H1 (cell line): ENCODE data around the gene LRRC49. TPM values are rescaled to one million over a fixed set of nuclear protein-coding genes. Genes with fewer than 3 reads are reported as not detected.

Experiments used
- CTCF ChIA-PET: fragments of 300-600 bp; sonication (Branson Sonifier 250); formaldehyde crosslinking; loops from one replicate; lab custom pipeline; 2021; ENCODE audit not compliant: partially characterized antibody; lab: Charles Lee
- POLR2A ChIA-PET: fragments of 300-600 bp; sonication (Branson Sonifier 250); formaldehyde crosslinking; loops from one replicate; lab custom pipeline; 2021; ENCODE audit warnings: inconsistent platforms; ENCODE audit not compliant: partially characterized antibody; lab: Charles Lee
- DNase-seq, 2 experiments: peaks; one replicate each; pipeline versions ENCODE4 v3.0.0 to v3.0.0-alpha.2; 2010 to 2022; ENCODE audit warnings: low spot score in 2 of 2, low read depth in 1 of 2, mixed read lengths in 1 of 2
- FAIRE-seq: peaks from 2 replicates; lab custom pipeline; 2011; peaks lifted over from hg19 to GRCh38; lab: Jason Lieb, UNC
- H2AFZ ChIP-seq: 2 replicates; pipeline ENCODE4 v1.8.1; 2012; ENCODE audit warnings: low read length, inconsistent platforms
- H2AK5ac ChIP-seq: 2 replicates; pipeline ENCODE4 v1.6.1; 2013; ENCODE audit warnings: low read depth, low read length
- H2BK120ac ChIP-seq: replicated peaks from 2 replicates; pipeline ENCODE3; 2013; ENCODE audit warnings: low read depth, low read length, inconsistent platforms
- H2BK12ac ChIP-seq: 2 replicates; pipeline ENCODE4 v1.6.1; 2013; ENCODE audit warnings: low read depth, low read length
- H2BK15ac ChIP-seq: 2 replicates; pipeline ENCODE4 v1.6.1; 2013; ENCODE audit warnings: low read length
- H2BK20ac ChIP-seq: 2 replicates; pipeline ENCODE4 v1.6.1; 2013; ENCODE audit warnings: low read length
- H2BK5ac ChIP-seq: 2 replicates; pipeline ENCODE4 v1.6.1; 2013; ENCODE audit warnings: low read depth, low read length
- H3K14ac ChIP-seq: 2 replicates; pipeline ENCODE4 v1.6.1; 2013; ENCODE audit warnings: inconsistent platforms; ENCODE audit not compliant: insufficient read length
- H3K18ac ChIP-seq: 2 replicates; pipeline ENCODE4 v1.6.1; 2013; ENCODE audit warnings: low read length; ENCODE audit errors: extremely low read depth
- H3K23ac ChIP-seq: 2 replicates; pipeline ENCODE4 v1.6.1; 2013; ENCODE audit warnings: inconsistent platforms; ENCODE audit not compliant: insufficient read length
- H3K23me2 ChIP-seq: 2 replicates; pipeline ENCODE4 v1.6.1; 2013; ENCODE audit warnings: low read depth, low read length
- H3K27ac ChIP-seq: 2 replicates; pipeline ENCODE4 v1.6.1; 2011; ENCODE audit warnings: low read depth, low read length, inconsistent platforms
- H3K27me3 ChIP-seq, 4 experiments: replicated peaks in 1 of 4; 1 replicate in 1 of 4; 2 replicates in 3 of 4; pipeline versions ENCODE4 v1.6.1 to v1.8.1; 2011 to 2013; ENCODE audit warnings: low read length in 3 of 4, mild to moderate bottlenecking in 3 of 4, inconsistent platforms in 2 of 4, mixed read lengths in 2 of 4, moderate library complexity in 1 of 4; ENCODE audit not compliant: control insufficient read depth in 3 of 4, insufficient read depth in 3 of 4; ENCODE audit errors: extremely low read depth in 1 of 4
- H3K36me3 ChIP-seq, 4 experiments: 2 replicates each; pipeline versions ENCODE4 v1.6.1 to v1.8.1; 2011 to 2013; ENCODE audit warnings: mild to moderate bottlenecking in 4 of 4, low read length in 3 of 4, moderate library complexity in 2 of 4, control low read depth in 1 of 4, inconsistent platforms in 1 of 4; ENCODE audit not compliant: insufficient read depth in 4 of 4, control insufficient read depth in 2 of 4
- H3K4ac ChIP-seq: replicated peaks from 2 replicates; pipeline ENCODE3; 2013; ENCODE audit warnings: low read length, low read depth, mixed read lengths, inconsistent platforms; ENCODE audit not compliant: insufficient read length
- H3K4me1 ChIP-seq, 4 experiments: replicated peaks in 1 of 4; 1 replicate in 1 of 4; 2 replicates in 3 of 4; pipeline versions ENCODE4 v1.6.1 to v1.8.1; 2011 to 2013; ENCODE audit warnings: low read length in 3 of 4, inconsistent platforms in 2 of 4, mixed read lengths in 1 of 4; ENCODE audit not compliant: insufficient read depth in 4 of 4, control insufficient read depth in 3 of 4
- H3K4me2 ChIP-seq, 2 experiments: 2 replicates each; pipeline versions ENCODE4 v1.6.1 to v1.8.1; 2011 to 2013; ENCODE audit warnings: low read depth in 2 of 2, low read length in 2 of 2, control low read depth in 1 of 2, inconsistent platforms in 1 of 2, mild to moderate bottlenecking in 1 of 2; ENCODE audit not compliant: insufficient read depth in 1 of 2
- H3K4me3 ChIP-seq, 4 experiments: fragments of 200-600, 300-600 bp in 1 of 4; sonication (generic), shearing (Covaris generic), sonication (Bioruptor Twin) in 1 of 4; 2 replicates each; pipeline versions ENCODE4 v1.5.1 to v1.8.1; 2011 to 2016; ENCODE audit warnings: low read length in 4 of 4, low read depth in 3 of 4, control low read depth in 2 of 4, inconsistent platforms in 2 of 4, mild to moderate bottlenecking in 2 of 4, mixed read lengths in 1 of 4, moderate library complexity in 1 of 4; ENCODE audit not compliant: insufficient read depth in 2 of 4; ENCODE audit errors: extremely low read depth in 1 of 4
- H3K56ac ChIP-seq: replicated peaks from 2 replicates; pipeline ENCODE3; 2013; ENCODE audit warnings: low read depth, mild to moderate bottlenecking, mixed read lengths, low read length, inconsistent platforms; ENCODE audit not compliant: insufficient read length
- H3K79me1 ChIP-seq: 2 replicates; pipeline ENCODE4 v1.6.1; 2013; ENCODE audit warnings: low read depth, low read length, control low read depth
- H3K79me2 ChIP-seq, 2 experiments: 2 replicates each; pipeline versions ENCODE4 v1.6.1 to v1.8.1; 2012 to 2013; ENCODE audit warnings: low read length in 2 of 2, mild to moderate bottlenecking in 2 of 2, inconsistent platforms in 1 of 2; ENCODE audit not compliant: insufficient read depth in 2 of 2, control insufficient read depth in 1 of 2
- H3K9ac ChIP-seq, 4 experiments: replicated peaks in 1 of 4; 1 replicate in 1 of 4; 2 replicates in 3 of 4; pipeline versions ENCODE4 v1.6.1 to v1.8.1; 2011 to 2013; ENCODE audit warnings: low read depth in 3 of 4, low read length in 3 of 4, control low read depth in 2 of 4, mild to moderate bottlenecking in 2 of 4, moderate library complexity in 2 of 4, inconsistent platforms in 1 of 4; ENCODE audit errors: extremely low read depth in 1 of 4
- H3K9me3 ChIP-seq, 2 experiments: 2 replicates each; pipeline versions ENCODE4 v1.6.1 to v1.8.1; 2012 to 2013; ENCODE audit warnings: mild to moderate bottlenecking in 2 of 2, moderate library complexity in 2 of 2, control low read depth in 1 of 2, inconsistent platforms in 1 of 2, low read depth in 1 of 2, low read length in 1 of 2, mixed read lengths in 1 of 2; ENCODE audit not compliant: insufficient read depth in 2 of 2
- H4K20me1 ChIP-seq, 2 experiments: replicated peaks in 1 of 2; 2 replicates each; pipeline versions ENCODE3 to v1.8.1; 2011 to 2013; ENCODE audit warnings: inconsistent platforms in 2 of 2, low read length in 2 of 2, mild to moderate bottlenecking in 1 of 2; ENCODE audit not compliant: insufficient read depth in 2 of 2, control insufficient read depth in 1 of 2
- H4K5ac ChIP-seq: 2 replicates; pipeline ENCODE4 v1.6.1; 2013; ENCODE audit warnings: low read length, low read depth, mixed read lengths, inconsistent platforms; ENCODE audit not compliant: insufficient read length
- H4K8ac ChIP-seq: 2 replicates; pipeline ENCODE4 v1.8.0; 2013; ENCODE audit warnings: mild to moderate bottlenecking, moderate library complexity, low read length, inconsistent platforms; ENCODE audit not compliant: insufficient read depth; ENCODE audit errors: extremely low read depth
- H4K91ac ChIP-seq: replicated peaks from 2 replicates; pipeline ENCODE3; 2013; ENCODE audit warnings: low read length, mixed read lengths, inconsistent platforms; ENCODE audit not compliant: insufficient read length
- SP2 ChIP-seq: IDR thresholded peaks from 2 replicates; pipeline ENCODE4 v1.6.1; 2012; ENCODE audit warnings: mild to moderate bottlenecking, low read length, inconsistent platforms
- WGBS, 2 experiments: shearing (Covaris generic) in 1 of 2; methylation state at CpG; one replicate each; pipeline versions ENCODE4 v1.1.6 to v1.1.7; 2013 to 2015; ENCODE audit warnings: low lambda C conversion rate in 2 of 2, mixed read lengths in 2 of 2, inconsistent platforms in 1 of 2, low coverage in 1 of 2, missing lambda C conversion rate in 1 of 2; ENCODE audit not compliant: insufficient replicate concordance in 2 of 2, insufficient coverage in 1 of 2, insufficient read length in 1 of 2; ENCODE audit errors: extremely low coverage in 1 of 2, missing lambda C conversion rate in 1 of 2; 5-methylcytosine and 5-hydroxymethylcytosine counted together
- polyA plus RNA-seq, 7 experiments: library from polyadenylated mRNA; depleted of rRNA in 3 of 7; stranded (reverse) in 5 of 7; unstranded in 2 of 7; fragments of >200 nt in 5 of 7; fragments of 200-250 nt in 2 of 7; gene quantifications; 1 replicate in 5 of 7; 2 replicates in 1 of 7; 4 replicates in 1 of 7; pipeline versions ENCODE4 v1.2.1 to v1.2.3, GENCODE V29; 2011 to 2013; ENCODE audit warnings: missing spikeins in 2 of 7, mixed read lengths in 2 of 7
- total RNA-seq: library from RNA; stranded (reverse); fragmentation: NEBNext Ultra II Directional; extraction: Animal tissue kit (Norgen Biotek cat#: 25700); gene quantifications from 2 replicates; pipeline ENCODE4 v1.2.1, GENCODE V29; 2021

The LRRC49 gene
- total and polyA plus RNA-seq, 2 of the 8 experiments (the other 6 are each of a cell fraction or from before 2014, with no cell fraction given): 5.0 to 10.4 TPM

DNA sequence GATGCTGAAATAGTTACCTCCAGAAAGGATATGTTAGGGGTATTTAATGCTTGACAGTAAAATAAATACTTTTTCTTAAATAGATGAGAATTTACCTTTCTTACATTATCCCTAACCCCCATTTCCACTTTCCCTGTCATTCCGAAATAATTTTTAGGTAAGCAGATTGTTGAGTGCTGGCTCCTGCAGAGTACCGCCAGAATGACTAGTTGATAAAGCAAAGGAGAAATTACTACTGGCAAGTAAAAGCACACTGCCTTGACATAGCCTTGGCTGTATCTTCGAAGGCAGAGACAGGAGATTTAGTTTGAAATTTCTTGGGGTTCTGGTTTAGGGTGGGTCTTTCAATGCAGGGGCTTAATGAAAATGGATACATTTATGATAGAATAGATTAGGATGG lies 40.8 kb downstream of the LRRC49 start:
- no peak overlapping the region for H2BK12ac ChIP-seq
- H3K4me1 ChIP-seq: no peaks in the 10 kb centered on the region
- no peak overlapping the region for H2BK120ac ChIP-seq
- no peak overlapping the region for H3K4ac ChIP-seq
- no peaks in the 10 kb centered on the region for H3K36me3 ChIP-seq
- H4K20me1 ChIP-seq: no peaks in the 10 kb centered on the region
- H4K5ac ChIP-seq: no peak overlapping the region
- no peak for DNase-seq
- H2BK5ac ChIP-seq: no peak overlapping the region
- H3K23ac ChIP-seq: no peak overlapping the region
- 64% methylated on average over 3 of the region's 3 CpGs; no CpG with 5 or more reads in 1 of the 2 experiments for WGBS, 2 experiments
- H3K23me2 ChIP-seq: no peaks in the 10 kb centered on the region
- FAIRE-seq: no peak
- no peak overlapping the region for H2AFZ ChIP-seq
- no peak overlapping the region for H3K4me2 ChIP-seq
- H2BK15ac ChIP-seq: no peak overlapping the region
- CTCF ChIA-PET: interaction anchor here (1.4 kb wide), 1 partner anchor 15 kb away, joined by 3 read pairs; no protein-coding TSS in a partner anchor
- POLR2A ChIA-PET: no interaction called here
- H3K27ac ChIP-seq: no peak overlapping the region
- no peaks in the 10 kb centered on the region for H3K79me2 ChIP-seq
- no peak for TF ChIP-seq SP2
- no peak overlapping the region for H3K4me3 ChIP-seq
- H3K18ac ChIP-seq: no peak overlapping the region
- no peak overlapping the region for H3K56ac ChIP-seq
- no peak overlapping the region for H2BK20ac ChIP-seq
- H3K27me3 ChIP-seq: no peaks in the 10 kb centered on the region
- H3K79me1 ChIP-seq: no peaks in the 10 kb centered on the region
- no peak overlapping the region for H4K91ac ChIP-seq
- no peak overlapping the region for H3K14ac ChIP-seq
- no peak overlapping the region for H2AK5ac ChIP-seq
- no peak overlapping the region for H3K9ac ChIP-seq
- H4K8ac ChIP-seq: no peak overlapping the region
- no peaks in the 10 kb centered on the region for H3K9me3 ChIP-seq
